C4-2B (cell line): ENCODE measurements around the gene STK11IP.

ENCODE experiments used
- ZFX ChIP-seq: fragments of 450-650 bp; IDR thresholded peaks from 2 replicates; pipeline ENCODE4 v1.6.1; 2017
- TF ChIP-seq, protein P1 (sequence below): fragments of 450-650 bp; conservative IDR thresholded peaks from 2 replicates; pipeline ENCODE4 v1.5.1; 2017; ENCODE audit warnings: mild to moderate bottlenecking

DNA sequence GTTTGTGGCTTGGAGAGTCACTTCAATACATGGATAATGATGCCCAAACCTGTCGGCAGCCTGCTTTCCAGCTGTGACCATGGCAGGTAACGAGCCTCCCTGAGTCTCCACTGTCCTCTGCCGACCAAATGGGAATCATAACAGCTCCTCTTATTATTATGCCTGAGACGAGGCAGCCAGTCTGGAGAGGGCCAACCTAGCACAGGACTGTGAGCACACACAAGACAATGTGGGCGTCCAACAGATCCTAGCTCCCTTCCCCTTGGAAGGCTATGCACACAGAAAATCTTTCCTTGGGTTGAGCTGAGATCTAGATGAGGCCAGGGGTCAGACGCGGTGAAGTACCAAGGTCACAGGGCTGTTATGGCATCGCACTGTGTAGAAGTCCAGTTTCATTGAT lies 28.9 kb downstream of the STK11IP start:
- TF ChIP-seq, protein P1, sequence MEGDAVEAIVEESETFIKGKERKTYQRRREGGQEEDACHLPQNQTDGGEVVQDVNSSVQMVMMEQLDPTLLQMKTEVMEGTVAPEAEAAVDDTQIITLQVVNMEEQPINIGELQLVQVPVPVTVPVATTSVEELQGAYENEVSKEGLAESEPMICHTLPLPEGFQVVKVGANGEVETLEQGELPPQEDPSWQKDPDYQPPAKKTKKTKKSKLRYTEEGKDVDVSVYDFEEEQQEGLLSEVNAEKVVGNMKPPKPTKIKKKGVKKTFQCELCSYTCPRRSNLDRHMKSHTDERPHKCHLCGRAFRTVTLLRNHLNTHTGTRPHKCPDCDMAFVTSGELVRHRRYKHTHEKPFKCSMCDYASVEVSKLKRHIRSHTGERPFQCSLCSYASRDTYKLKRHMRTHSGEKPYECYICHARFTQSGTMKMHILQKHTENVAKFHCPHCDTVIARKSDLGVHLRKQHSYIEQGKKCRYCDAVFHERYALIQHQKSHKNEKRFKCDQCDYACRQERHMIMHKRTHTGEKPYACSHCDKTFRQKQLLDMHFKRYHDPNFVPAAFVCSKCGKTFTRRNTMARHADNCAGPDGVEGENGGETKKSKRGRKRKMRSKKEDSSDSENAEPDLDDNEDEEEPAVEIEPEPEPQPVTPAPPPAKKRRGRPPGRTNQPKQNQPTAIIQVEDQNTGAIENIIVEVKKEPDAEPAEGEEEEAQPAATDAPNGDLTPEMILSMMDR: no peak
- no peak for TF ChIP-seq ZFX
